Measurements from ENCODE around the gene NEURL1.
"Not testable (repeated sequence)": the region's sequence is repeated elsewhere in the genome, so short reads cannot be mapped to it uniquely, and the experiment has no call there.

The NEURL1 gene

DNA sequence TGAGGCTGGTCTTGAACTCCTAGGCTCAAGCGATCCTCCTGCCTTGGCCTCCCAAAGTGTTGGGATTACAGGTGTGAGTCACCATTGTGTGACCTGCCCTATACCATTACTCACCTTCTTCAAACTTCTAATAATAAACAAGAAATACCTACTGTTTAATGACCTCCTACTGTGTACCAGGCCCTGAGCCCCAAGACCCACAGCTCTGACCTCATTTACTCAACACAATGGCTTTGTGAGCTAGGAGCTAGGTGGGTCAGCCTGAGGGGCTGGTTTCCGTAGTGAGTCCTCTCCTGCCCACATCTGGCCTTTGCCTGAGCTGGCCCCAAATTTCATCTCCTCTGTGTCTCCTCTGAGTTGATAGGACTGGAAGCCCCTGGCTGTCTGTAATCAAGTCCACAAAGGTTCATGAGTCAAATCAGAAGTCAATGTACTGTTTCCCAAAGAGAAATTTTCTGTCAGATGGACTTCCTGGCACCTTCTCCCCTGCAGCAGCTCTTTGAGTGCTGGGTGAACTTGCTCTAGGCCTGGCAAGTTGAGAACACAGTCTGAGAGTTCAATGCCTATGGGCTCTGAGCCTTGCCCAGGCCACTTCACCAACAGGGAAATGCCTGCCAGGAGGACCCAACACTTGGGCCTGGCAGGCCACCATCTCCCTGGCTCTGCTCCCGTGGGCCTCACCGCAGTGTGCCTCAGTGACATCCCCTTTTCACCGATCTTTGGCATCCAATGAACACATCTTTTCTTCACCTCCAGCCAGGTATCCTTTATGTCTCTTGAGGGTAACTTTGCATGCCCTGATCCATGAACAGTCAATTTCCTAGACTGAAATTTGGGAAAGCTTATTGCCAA lies 24.0 kb downstream of the NEURL1 start:
- no peak overlapping the region for H2AK5ac ChIP-seq (ENCODE audit: low read depth, low read length)

GRCh38 chr10:103519798-103520197 lies 26.3 kb downstream of the NEURL1 start:
- H3K23ac ChIP-seq (ENCODE audit: low read depth, low read length, poor library complexity), result no peak overlapping the region
- H4K91ac ChIP-seq (ENCODE audit: low read depth, low read length, poor library complexity), result no peak overlapping the region
- H2BK15ac ChIP-seq (ENCODE audit: low read length), result no peak overlapping the region
- H3K27ac ChIP-seq (replicated peaks; ENCODE audit: low read length), result no peak overlapping the region
- H3K4me3 ChIP-seq (ENCODE audit: low read length in 2 of 2), result no peak overlapping the region
- no peak overlapping the region for H3K9ac ChIP-seq (ENCODE audit: low read depth, low read length, poor library complexity)
- WGBS, 2 donors (ENCODE audit: extremely low coverage in 2 of 2, insufficient read length in 2 of 2, insufficient replicate concordance in 1 of 2), result no CpG with 5 or more reads among the region's 4 CpGs
- no peak overlapping the region for H3K4ac ChIP-seq (ENCODE audit: low read length)
- H3K79me1 ChIP-seq (ENCODE audit: low read depth, low read length), result no peaks in the 10 kb centered on the region
- H2BK5ac ChIP-seq (ENCODE audit: low read length), result no peak overlapping the region
- H2AFZ ChIP-seq (ENCODE audit: low read length), result no peak overlapping the region
- H2AK5ac ChIP-seq (ENCODE audit: low read depth, low read length), result no peak overlapping the region
- H3K18ac ChIP-seq (ENCODE audit: low read length), result no peak overlapping the region
- peaks cover 0 to 2% (median 0%) of the 10 kb centered on the region in 3 experiments for H3K27me3 ChIP-seq (ENCODE audit: control insufficient read depth in 3 of 3, insufficient read depth in 3 of 3, low read depth in 1 of 3, low read length in 3 of 3)
- H4K8ac ChIP-seq (ENCODE audit: low read depth, low read length), result no peak overlapping the region
- H3K36me3 ChIP-seq (replicated peaks in 1 of 2; ENCODE audit: control insufficient read depth in 2 of 2, insufficient read depth in 2 of 2, low read length in 2 of 2), result no peaks in the 10 kb centered on the region
- H2BK120ac ChIP-seq (ENCODE audit: low read depth, low read length), result no peak overlapping the region
- no peak overlapping the region for H3K4me2 ChIP-seq (ENCODE audit: insufficient read depth, low read length, poor library complexity, severe bottlenecking)
- DNase-seq (ENCODE audit: low spot score), result no peak
- no peak overlapping the region for H2BK12ac ChIP-seq (ENCODE audit: low read length)
- H3K14ac ChIP-seq (ENCODE audit: low read length), result no peak overlapping the region
- no peaks in the 10 kb centered on the region for H3K4me1 ChIP-seq (ENCODE audit: control insufficient read depth in 2 of 2, insufficient read depth in 1 of 2, low read depth in 1 of 2, low read length in 2 of 2)
- H3K9me3 ChIP-seq (replicated peaks in 1 of 2; ENCODE audit: control insufficient read depth in 2 of 2, insufficient read depth in 1 of 2, low read depth in 1 of 2, low read length in 2 of 2), result no peaks in the 10 kb centered on the region

More for the DNA sequence above, 24.0 kb downstream of the NEURL1 start:
- no peak overlapping the region for H3K4me3 ChIP-seq (ENCODE audit: low read length in 2 of 2)
- no peaks in the 10 kb centered on the region for H3K9me3 ChIP-seq (replicated peaks in 1 of 2; ENCODE audit: control insufficient read depth in 2 of 2, insufficient read depth in 1 of 2, low read depth in 1 of 2, low read length in 2 of 2)
- H3K4me1 ChIP-seq (ENCODE audit: control insufficient read depth in 2 of 2, insufficient read depth in 1 of 2, low read depth in 1 of 2, low read length in 2 of 2), result no peaks in the 10 kb centered on the region
- no peak overlapping the region for H3K4me2 ChIP-seq (ENCODE audit: insufficient read depth, low read length, poor library complexity, severe bottlenecking)
- peaks cover 0 to 2% (median 0%) of the 10 kb centered on the region in 3 experiments for H3K27me3 ChIP-seq (ENCODE audit: control insufficient read depth in 3 of 3, insufficient read depth in 3 of 3, low read depth in 1 of 3, low read length in 3 of 3)
- no peak overlapping the region for H3K9ac ChIP-seq (ENCODE audit: low read depth, low read length, poor library complexity)
- no peak overlapping the region for H2BK5ac ChIP-seq (ENCODE audit: low read length)
- no CpG with 5 or more reads among the region's 5 CpGs for WGBS, 2 donors (ENCODE audit: extremely low coverage in 2 of 2, insufficient read length in 2 of 2, insufficient replicate concordance in 1 of 2)
- H2BK15ac ChIP-seq (ENCODE audit: low read length), result no peak overlapping the region
- H3K36me3 ChIP-seq (replicated peaks in 1 of 2; ENCODE audit: control insufficient read depth in 2 of 2, insufficient read depth in 2 of 2, low read length in 2 of 2), result no peaks in the 10 kb centered on the region
- no peak overlapping the region for H3K23ac ChIP-seq (ENCODE audit: low read depth, low read length, poor library complexity)
- H3K4ac ChIP-seq (ENCODE audit: low read length), result no peak overlapping the region
- H4K91ac ChIP-seq (ENCODE audit: low read depth, low read length, poor library complexity), result no peak overlapping the region
- no peak overlapping the region for H2AFZ ChIP-seq (ENCODE audit: low read length)
- no peak overlapping the region for H3K27ac ChIP-seq (replicated peaks; ENCODE audit: low read length)
- H4K8ac ChIP-seq (ENCODE audit: low read depth, low read length), result no peak overlapping the region
- H3K18ac ChIP-seq (ENCODE audit: low read length), result no peak overlapping the region
- no peak overlapping the region for H2BK12ac ChIP-seq (ENCODE audit: low read length)
- H2BK120ac ChIP-seq (ENCODE audit: low read depth, low read length), result no peak overlapping the region
- no peak overlapping the region for H3K14ac ChIP-seq (ENCODE audit: low read length)
- H3K79me1 ChIP-seq (ENCODE audit: low read depth, low read length), result no peaks in the 10 kb centered on the region
- DNase-seq (ENCODE audit: low spot score), result no peak

GRCh38 chr10:103522006-103522405 lies 28.5 kb downstream of the NEURL1 start:
- not testable (repeated sequence) for H3K14ac ChIP-seq (ENCODE audit: low read length); H3K79me1 ChIP-seq (ENCODE audit: low read depth, low read length); H2BK5ac ChIP-seq (ENCODE audit: low read length); H3K18ac ChIP-seq (ENCODE audit: low read length); H2BK120ac ChIP-seq (ENCODE audit: low read depth, low read length); H3K4me1 ChIP-seq (ENCODE audit: control insufficient read depth in 2 of 2, insufficient read depth in 1 of 2, low read depth in 1 of 2, low read length in 2 of 2); H3K27me3 ChIP-seq (ENCODE audit: control insufficient read depth in 3 of 3, insufficient read depth in 3 of 3, low read depth in 1 of 3, low read length in 3 of 3); H3K4me2 ChIP-seq (ENCODE audit: insufficient read depth, low read length, poor library complexity, severe bottlenecking); H3K23ac ChIP-seq (ENCODE audit: low read depth, low read length, poor library complexity); DNase-seq (ENCODE audit: low spot score); H2BK15ac ChIP-seq (ENCODE audit: low read length); H2AFZ ChIP-seq (ENCODE audit: low read length); H3K4ac ChIP-seq (ENCODE audit: low read length); H3K36me3 ChIP-seq (replicated peaks in 1 of 2; ENCODE audit: control insufficient read depth in 2 of 2, insufficient read depth in 2 of 2, low read length in 2 of 2); H4K91ac ChIP-seq (ENCODE audit: low read depth, low read length, poor library complexity); H2AK5ac ChIP-seq (ENCODE audit: low read depth, low read length); H3K9me3 ChIP-seq (replicated peaks in 1 of 2; ENCODE audit: control insufficient read depth in 2 of 2, insufficient read depth in 1 of 2, low read depth in 1 of 2, low read length in 2 of 2); H3K4me3 ChIP-seq (ENCODE audit: low read length in 2 of 2); H4K8ac ChIP-seq (ENCODE audit: low read depth, low read length); H3K9ac ChIP-seq (ENCODE audit: low read depth, low read length, poor library complexity); H2BK12ac ChIP-seq (ENCODE audit: low read length); H3K27ac ChIP-seq (replicated peaks; ENCODE audit: low read length)
- WGBS, 2 donors (ENCODE audit: extremely low coverage in 2 of 2, insufficient read length in 2 of 2, insufficient replicate concordance in 1 of 2), result no CpG with 5 or more reads among the region's 7 CpGs

DNA sequence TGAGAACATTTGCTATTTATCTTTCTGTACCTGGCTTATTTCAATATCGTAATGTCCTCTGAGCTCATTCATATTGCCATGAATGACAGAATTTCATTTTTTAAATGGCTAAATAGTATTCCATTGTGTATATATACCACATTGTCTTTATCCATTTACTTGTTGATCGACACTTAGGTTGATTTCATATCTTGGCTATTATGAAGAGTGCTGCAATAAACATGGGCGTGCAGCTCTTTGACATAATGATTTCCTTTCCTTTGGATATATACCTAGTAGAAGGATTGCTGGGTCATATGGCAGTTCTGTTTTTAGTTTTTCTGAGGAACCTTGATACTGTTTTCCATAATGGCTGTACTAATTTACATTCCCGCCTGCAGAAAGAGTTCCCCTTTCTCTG lies 30.2 kb downstream of the NEURL1 start:
- Histone ChIP-seq H3K4ac (ENCODE audit: low read length) (no peak overlapping the region), H2AFZ (ENCODE audit: low read length) (no peak overlapping the region), H4K8ac (ENCODE audit: low read depth, low read length) (no peak overlapping the region), H3K36me3 (replicated peaks in 1 of 2; ENCODE audit: control insufficient read depth in 2 of 2, insufficient read depth in 2 of 2, low read length in 2 of 2) (no peaks in the 10 kb centered on the region), H2BK12ac (ENCODE audit: low read length) (no peak overlapping the region), H4K91ac (ENCODE audit: low read depth, low read length, poor library complexity) (no peak overlapping the region), H3K9me3 (replicated peaks in 1 of 2; ENCODE audit: control insufficient read depth in 2 of 2, insufficient read depth in 1 of 2, low read depth in 1 of 2, low read length in 2 of 2) (no peaks in the 10 kb centered on the region), H3K27me3 (ENCODE audit: control insufficient read depth in 3 of 3, insufficient read depth in 3 of 3, low read depth in 1 of 3, low read length in 3 of 3) (no peaks in the 10 kb centered on the region), H3K9ac (ENCODE audit: low read depth, low read length, poor library complexity) (no peak overlapping the region), H2BK5ac (ENCODE audit: low read length) (no peak overlapping the region), H3K18ac (ENCODE audit: low read length) (no peak overlapping the region), H2BK120ac (ENCODE audit: low read depth, low read length) (no peak overlapping the region), H2AK5ac (ENCODE audit: low read depth, low read length) (no peak overlapping the region), H3K4me2 (ENCODE audit: insufficient read depth, low read length, poor library complexity, severe bottlenecking) (no peak overlapping the region), H3K4me3 (ENCODE audit: low read length in 2 of 2) (no peak overlapping the region), H3K14ac (ENCODE audit: low read length) (no peak overlapping the region), H3K4me1 (ENCODE audit: control insufficient read depth in 2 of 2, insufficient read depth in 1 of 2, low read depth in 1 of 2, low read length in 2 of 2) (no peaks in the 10 kb centered on the region), H3K23ac (ENCODE audit: low read depth, low read length, poor library complexity) (no peak overlapping the region), H2BK15ac (ENCODE audit: low read length) (no peak overlapping the region), H3K27ac (replicated peaks; ENCODE audit: low read length) (no peak overlapping the region), H3K79me1 (ENCODE audit: low read depth, low read length) (no peaks in the 10 kb centered on the region)
- no peak for DNase-seq (ENCODE audit: low spot score)
- WGBS, 2 donors (ENCODE audit: extremely low coverage in 2 of 2, insufficient read length in 2 of 2, insufficient replicate concordance in 1 of 2), result no CpG with 5 or more reads among the region's 4 CpGs

Data from neuronal stem cell (in vitro differentiated cells).